IMR-90 (cell line): ENCODE results near the gene ZNF440. TPM values are rescaled to one million over a fixed set of nuclear protein-coding genes. Genes with fewer than 3 reads are reported as not detected.

Source experiments
- ATAC-seq: fragments of 200-7000 bp; cut with Tn5 transposase; 2 replicates; pipeline ENCODE4 v1.9.1; 2020; ENCODE audit warnings: low read depth, mild to moderate bottlenecking, moderate library complexity
- BruUV-seq: library from RNA; stranded (reverse); fragments of 400-500 nt; replicated peaks from 2 replicates; lab custom pipeline; 2021; lab: Mats Ljungman, UMichigan
- CTCF ChIA-PET: fragments of 300-600 bp; formaldehyde crosslinking; extraction: SDS; loops from one replicate; lab custom pipeline; 2021; ENCODE audit warnings: antibody characterized with exemption; lab: Yijun Ruan, JAX
- POLR2A ChIA-PET: fragments of 300-600 bp; sonication (Branson Sonifier 250); formaldehyde crosslinking; loops from one replicate; lab custom pipeline; 2022; ENCODE audit warnings: antibody characterized with exemption; ENCODE audit not compliant: unreplicated experiment; lab: Charles Lee
- DNase-seq: peaks from one replicate; pipeline ENCODE4 v3.0.0; 2013
- H2AFZ ChIP-seq: replicated peaks from 2 replicates; pipeline ENCODE3; 2013; ENCODE audit warnings: low read length, mild to moderate bottlenecking; ENCODE audit not compliant: poor library complexity
- H2AK5ac ChIP-seq: 2 replicates; pipeline ENCODE4 v1.6.1; 2013; ENCODE audit warnings: low read depth, low read length, inconsistent platforms
- H2AK9ac ChIP-seq: replicated peaks from 2 replicates; pipeline ENCODE3; 2013; ENCODE audit warnings: mild to moderate bottlenecking, low read depth, low read length, moderate library complexity; ENCODE audit not compliant: poor library complexity
- H2BK120ac ChIP-seq: 2 replicates; pipeline ENCODE4 v1.6.1; 2013; ENCODE audit warnings: low read depth, low read length, inconsistent platforms
- H2BK15ac ChIP-seq: 3 replicates; pipeline ENCODE4 v1.6.1; 2013; ENCODE audit warnings: low read depth, low read length, inconsistent platforms
- H2BK20ac ChIP-seq: 2 replicates; pipeline ENCODE4 v1.6.1; 2013; ENCODE audit warnings: low read depth, mild to moderate bottlenecking, inconsistent platforms, low read length, moderate library complexity
- H2BK5ac ChIP-seq: 2 replicates; pipeline ENCODE4 v1.6.1; 2013; ENCODE audit warnings: mild to moderate bottlenecking, low read depth, low read length, inconsistent platforms; ENCODE audit not compliant: poor library complexity, severe bottlenecking
- H3K14ac ChIP-seq: replicated peaks from 2 replicates; pipeline ENCODE4 v1.6.1; 2013; ENCODE audit warnings: low read depth, low read length, inconsistent platforms
- H3K18ac ChIP-seq: 2 replicates; pipeline ENCODE4 v1.6.1; 2013; ENCODE audit warnings: low read depth, low read length, control low read depth
- H3K23ac ChIP-seq: 2 replicates; pipeline ENCODE4 v1.6.1; 2013; ENCODE audit warnings: low read depth, low read length, inconsistent platforms
- H3K27ac ChIP-seq: 2 replicates; pipeline ENCODE4 v1.5.1; 2013; ENCODE audit warnings: mild to moderate bottlenecking, control low read depth, low read length; ENCODE audit not compliant: insufficient read depth
- H3K27me3 ChIP-seq: 2 replicates; pipeline ENCODE4 v1.6.1; 2013; ENCODE audit warnings: low read length; ENCODE audit not compliant: control insufficient read depth, insufficient read depth
- H3K36me3 ChIP-seq: 2 replicates; pipeline ENCODE4 v1.6.1; 2013; ENCODE audit warnings: low read length, mixed read lengths; ENCODE audit not compliant: control insufficient read depth, insufficient read depth
- H3K4ac ChIP-seq: 2 replicates; pipeline ENCODE4 v1.6.1; 2013; ENCODE audit warnings: low read depth, low read length, inconsistent platforms
- H3K4me1 ChIP-seq: 2 replicates; pipeline ENCODE4 v1.6.1; 2013; ENCODE audit warnings: low read length, mixed read lengths; ENCODE audit not compliant: control insufficient read depth, insufficient read depth
- H3K4me2 ChIP-seq: 2 replicates; pipeline ENCODE4 v1.6.1; 2013; ENCODE audit warnings: low read depth, mild to moderate bottlenecking, control low read depth, low read length, moderate library complexity
- H3K4me3 ChIP-seq: 2 replicates; pipeline ENCODE4 v1.5.1; 2013; ENCODE audit warnings: low read depth, mild to moderate bottlenecking, control low read depth, low read length, moderate library complexity; ENCODE audit not compliant: insufficient read depth
- H3K56ac ChIP-seq: 2 replicates; pipeline ENCODE4 v1.6.1; 2013; ENCODE audit warnings: low read length, inconsistent platforms; ENCODE audit not compliant: insufficient read depth; ENCODE audit errors: extremely low read depth
- H3K79me1 ChIP-seq, 2 experiments: 2 replicates each; pipeline ENCODE4 v1.6.1; 2013; ENCODE audit warnings: low read length in 2 of 2, inconsistent platforms in 1 of 2, low read depth in 1 of 2
- H3K9ac ChIP-seq: 2 replicates; pipeline ENCODE4 v1.6.1; 2013; ENCODE audit warnings: low read depth, low read length, control low read depth
- H3K9me1 ChIP-seq: 2 replicates; pipeline ENCODE4 v1.6.1; 2013; ENCODE audit warnings: low read length, inconsistent platforms; ENCODE audit not compliant: insufficient read depth
- H3K9me3 ChIP-seq: 2 replicates; pipeline ENCODE4 v1.6.1; 2013; ENCODE audit warnings: low read length; ENCODE audit not compliant: control insufficient read depth, insufficient read depth
- H4K20me1 ChIP-seq: 2 replicates; pipeline ENCODE4 v1.6.1; 2013; ENCODE audit warnings: low read length, inconsistent platforms; ENCODE audit not compliant: insufficient read depth
- H4K5ac ChIP-seq: 2 replicates; pipeline ENCODE4 v1.6.1; 2013; ENCODE audit warnings: mild to moderate bottlenecking, low read depth, low read length, control low read depth
- H4K8ac ChIP-seq, 2 experiments: 2 replicates each; pipeline ENCODE4 v1.6.1; 2013; ENCODE audit warnings: low read depth in 2 of 2, low read length in 2 of 2, control low read depth in 1 of 2, inconsistent platforms in 1 of 2
- H4K91ac ChIP-seq: 2 replicates; pipeline ENCODE4 v1.6.1; 2013; ENCODE audit warnings: low read depth, low read length, inconsistent platforms; ENCODE audit not compliant: insufficient read depth
- BHLHE40 ChIP-seq: fragments of 150-350 bp; IDR thresholded peaks from 2 replicates; pipeline ENCODE4 v1.6.1; 2016; ENCODE audit warnings: mild to moderate bottlenecking, low read depth, low read length
- CHD1 ChIP-seq: IDR thresholded peaks from 2 replicates; pipeline ENCODE4 v1.6.1; 2012; ENCODE audit warnings: low read depth, low read length, improper control_type of control experiment
- CTCF ChIP-seq: conservative IDR thresholded peaks from 2 replicates; pipeline ENCODE4 v1.5.1; 2012; ENCODE audit warnings: mild to moderate bottlenecking, low read depth, low read length, improper control_type of control experiment
- ELK1 ChIP-seq: fragments of 150-350 bp; IDR thresholded peaks from 2 replicates; pipeline ENCODE4 v1.6.1; 2016; ENCODE audit warnings: low read depth, mild to moderate bottlenecking, low read length, moderate library complexity, borderline replicate concordance
- FOS ChIP-seq: fragments of 150-350 bp; IDR thresholded peaks from 2 replicates; pipeline ENCODE4 v1.6.1; 2016; ENCODE audit warnings: low read depth, low read length
- MAZ ChIP-seq: IDR thresholded peaks from 2 replicates; pipeline ENCODE4 v1.6.1; 2012; ENCODE audit warnings: low read depth, mild to moderate bottlenecking, low read length, improper control_type of control experiment, moderate library complexity, borderline replicate concordance
- MXI1 ChIP-seq: IDR thresholded peaks from 2 replicates; pipeline ENCODE4 v1.6.1; 2012; ENCODE audit warnings: low read depth, mild to moderate bottlenecking, low read length, moderate library complexity, borderline replicate concordance
- NFE2L2 ChIP-seq: fragments of 150-350 bp; IDR thresholded peaks from 2 replicates; pipeline ENCODE4 v1.6.1; 2016; ENCODE audit warnings: low read depth, mild to moderate bottlenecking, low read length
- POLR2A ChIP-seq: IDR thresholded peaks from 2 replicates; pipeline ENCODE4 v1.6.1; 2012; ENCODE audit warnings: mild to moderate bottlenecking, low read depth, low read length
- RAD21 ChIP-seq: IDR thresholded peaks from 2 replicates; pipeline ENCODE4 v1.6.1; 2012; ENCODE audit warnings: low read length, improper control_type of control experiment
- RFX5 ChIP-seq: IDR thresholded peaks from 2 replicates; pipeline ENCODE4 v1.8.0; 2012; ENCODE audit warnings: low read depth, mild to moderate bottlenecking, low read length, moderate library complexity
- USF2 ChIP-seq: fragments of 150-350 bp; IDR thresholded peaks from 2 replicates; pipeline ENCODE4 v1.6.1; 2017; ENCODE audit warnings: mild to moderate bottlenecking, antibody characterized with exemption, low read length, low read depth
- WGBS, 2 experiments: methylation state at CpG; one replicate each; pipeline versions ENCODE4 v1.1.5 to v1.1.7; 2013; ENCODE audit warnings: missing lambda C conversion rate in 2 of 2; ENCODE audit not compliant: insufficient read length in 1 of 2; ENCODE audit errors: extremely low coverage in 2 of 2; 5-methylcytosine and 5-hydroxymethylcytosine counted together
- dilution Hi-C: fragments of 300-500 bp; cut with HindIII; formaldehyde crosslinking; loops from one replicate; pipeline ENCODE4 v1.14.3; 2018; ENCODE audit warnings: low sequenced_read_pairs; ENCODE audit not compliant: unreplicated experiment
- in situ Hi-C: fragments of 300-500 bp; cut with MboI; formaldehyde crosslinking; loops from 3 replicates; pipeline ENCODE4 v1.14.3; 2019; ENCODE audit warnings: low sequenced_read_pairs, inconsistent platforms, mixed read lengths
- intact Hi-C: fragments of 100-400 bp; cut with micrococcal nuclease; formaldehyde crosslinking; loops from 2 replicates; pipeline ENCODE4 v1.10.0; 2022
- polyA plus RNA-seq, 3 experiments: library from polyadenylated mRNA; depleted of rRNA; stranded (reverse); fragments of >200 nt; gene quantifications; 2 replicates each; pipeline ENCODE4 v1.2.3, GENCODE V29; 2012; ENCODE audit warnings: low replicate concordance in 1 of 3
- total RNA-seq: library from RNA; depleted of rRNA; stranded (reverse); fragments of >200 nt; gene quantifications from 2 replicates; pipeline ENCODE4 v1.2.3, GENCODE V29; 2012

The ZNF440 gene
- total and polyA plus RNA-seq, 2 of the 4 experiments (the other 2 are of a cell fraction) = 2.8 to 8.4 TPM

GRCh38 chr19:11766597-11767591, 47.2 kb upstream of the ZNF440 start, which contains the start of gene ZNF441:
Gene ZNF441 (plus strand): TSS chr19:11767000. CDS start chr19:11767194, 194 bp downstream.
- H3K56ac ChIP-seq = peak within 1 kb of the TSS; percentile 60
- in situ Hi-C loops = no loop called here
- no peaks in the 10 kb centered on the region for H3K9me1 ChIP-seq
- H3K27me3 ChIP-seq = no peaks in the 10 kb centered on the region
- H3K9ac ChIP-seq = peak within 1 kb of the TSS; percentile 91
- peak within 1 kb of the TSS; percentile 88 for H2BK5ac ChIP-seq
- intact Hi-C loops = loop anchor here (1.0 kb wide), 1 partner anchor 47 kb away; the partner anchor contains the start of gene ZNF440
- ChIA-PET POLR2A (no interaction called here), CTCF (interaction anchor here (1.2 kb wide), 1 partner anchor 31 kb away, joined by 5 read pairs; no protein-coding TSS in a partner anchor)
- H3K9me3 ChIP-seq = peaks cover 7% of the 10 kb centered on the region; the same call in 1 of the 2 replicates
- H2BK120ac ChIP-seq = peak within 1 kb of the TSS; percentile 81
- no peaks in the 10 kb centered on the region for H3K36me3 ChIP-seq
- dilution Hi-C loops = no loop called here
- H2BK20ac ChIP-seq = peak within 1 kb of the TSS; percentile 54; the same call in 1 of the 2 replicates
- DNase-seq (peak; percentile 89), ATAC-seq (peak; percentile 98)
- peak within 1 kb of the TSS; percentile 48; the same call in 1 of the 3 replicates for H2BK15ac ChIP-seq
- H3K4me2 ChIP-seq = peak within 1 kb of the TSS; percentile 98
- H2AFZ ChIP-seq = peak within 1 kb of the TSS; percentile 99
- H3K4ac ChIP-seq = peak within 1 kb of the TSS; percentile 92
- H3K79me1 ChIP-seq = peaks cover 18 to 27% of the 10 kb centered on the region in 2 experiments
- peak within 1 kb of the TSS; percentile 90 for H3K18ac ChIP-seq
- BruUV-seq = no TSS peak
- H2AK5ac ChIP-seq = peak within 1 kb of the TSS; percentile 77
- peak within 1 kb of the TSS; percentile 85 for H3K27ac ChIP-seq
- peak within 1 kb of the TSS; percentile 86 to 99 for H4K8ac ChIP-seq
- peaks cover 2% of the 10 kb centered on the region; the same call in 1 of the 2 replicates for H3K4me1 ChIP-seq
- peak within 1 kb of the TSS; percentile 86 for H2AK9ac ChIP-seq
- peak within 1 kb of the TSS; percentile 90 for H4K91ac ChIP-seq
- peak within 1 kb of the TSS; percentile 87 for H3K14ac ChIP-seq
- 1% methylated on average over 45 of the region's 61 CpGs; no CpG with 5 or more reads in 1 of the 2 experiments for WGBS, 2 experiments
- peak within 1 kb of the TSS; percentile 70 for H3K23ac ChIP-seq
- H4K5ac ChIP-seq = peak within 1 kb of the TSS; percentile 99
- H3K4me3 ChIP-seq = peak within 1 kb of the TSS; percentile 78
- H4K20me1 ChIP-seq = 0 out of 2 replicates have a peak, but pooled peaks cover 3% of the 10 kb centered on the region
- TF ChIP-seq FOS (no peak), POLR2A (peak; percentile 53), RAD21 (no peak), USF2 (no peak), BHLHE40 (no peak), CTCF (no peak), CHD1 (no peak), MAZ (peak; percentile 33; the same call in 1 of the 2 replicates), MXI1 (no peak; the same call in 1 of the 2 replicates), ELK1 (no peak), NFE2L2 (no peak), RFX5 (no peak)
